MCF 10A (cell line): ENCODE results near the gene SNX4. TPM values are rescaled to one million over a fixed set of nuclear protein-coding genes. Genes with fewer than 3 reads are reported as not detected.

Experiments
- BruUV-seq: library from RNA; stranded (reverse); fragments of 400-500 nt; replicated peaks from 2 replicates; lab custom pipeline; 2021; lab: Mats Ljungman, UMichigan
- CTCF ChIA-PET: fragments of 300-600 bp; sonication (Branson Sonifier 250); formaldehyde crosslinking; extraction: SDS; loops from one replicate; lab custom pipeline; 2021; ENCODE audit warnings: antibody characterized with exemption, inconsistent platforms; lab: Yijun Ruan, JAX
- POLR2A ChIA-PET: fragments of 300-600, 350-650 bp; sonication (Branson Sonifier 250); formaldehyde crosslinking; extraction: SDS; loops from one replicate; lab custom pipeline; 2020; ENCODE audit warnings: antibody characterized with exemption, inconsistent platforms; lab: Yijun Ruan, JAX
- DNase-seq: peaks from one replicate; pipeline ENCODE4 v3.0.0-alpha.2; 2018; ENCODE audit not compliant: unreplicated experiment
- H3K27ac Mint-ChIP-seq: one replicate; pipeline ENCODE4 v1.8.0; 2022; ENCODE audit warnings: mild to moderate bottlenecking, low read depth, mixed read lengths; ENCODE audit not compliant: unreplicated experiment
- H3K27me3 Mint-ChIP-seq: one replicate; pipeline ENCODE4 v1.8.0; 2022; ENCODE audit warnings: mixed read lengths; ENCODE audit not compliant: insufficient read depth, unreplicated experiment
- H3K36me3 Mint-ChIP-seq: one replicate; pipeline ENCODE4 v1.8.0; 2022; ENCODE audit warnings: mild to moderate bottlenecking, moderate library complexity, mixed read lengths; ENCODE audit not compliant: insufficient read depth, unreplicated experiment
- H3K4me1 Mint-ChIP-seq: one replicate; pipeline ENCODE4 v1.8.0; 2022; ENCODE audit warnings: mixed read lengths; ENCODE audit not compliant: insufficient read depth, unreplicated experiment
- H3K4me3 Mint-ChIP-seq: one replicate; pipeline ENCODE4 v1.8.0; 2022; ENCODE audit warnings: mild to moderate bottlenecking, moderate library complexity, mixed read lengths; ENCODE audit not compliant: unreplicated experiment
- H3K9me3 Mint-ChIP-seq: one replicate; pipeline ENCODE4 v1.8.0; 2022; ENCODE audit warnings: mixed read lengths; ENCODE audit not compliant: unreplicated experiment
- intact Hi-C: fragments of 100-400 bp; cut with micrococcal nuclease; formaldehyde crosslinking; loops from 2 replicates; pipeline ENCODE4 v1.14.1; 2022
- total RNA-seq: library from RNA; stranded (reverse); gene quantifications from 2 replicates; pipeline ENCODE4 v1.2.3, GENCODE V29; 2022
- TF ChIP-seq, protein P1 (sequence below): fragments of 200-600 bp; IDR thresholded peaks from one replicate; pipeline ENCODE4 v1.8.0; 2022; ENCODE audit warnings: antibody characterized with exemption, mild to moderate bottlenecking; ENCODE audit not compliant: unreplicated experiment

Gene SNX4
- total RNA-seq, 1 experiment from 2014 or later, result 20.4 TPM

DNA sequence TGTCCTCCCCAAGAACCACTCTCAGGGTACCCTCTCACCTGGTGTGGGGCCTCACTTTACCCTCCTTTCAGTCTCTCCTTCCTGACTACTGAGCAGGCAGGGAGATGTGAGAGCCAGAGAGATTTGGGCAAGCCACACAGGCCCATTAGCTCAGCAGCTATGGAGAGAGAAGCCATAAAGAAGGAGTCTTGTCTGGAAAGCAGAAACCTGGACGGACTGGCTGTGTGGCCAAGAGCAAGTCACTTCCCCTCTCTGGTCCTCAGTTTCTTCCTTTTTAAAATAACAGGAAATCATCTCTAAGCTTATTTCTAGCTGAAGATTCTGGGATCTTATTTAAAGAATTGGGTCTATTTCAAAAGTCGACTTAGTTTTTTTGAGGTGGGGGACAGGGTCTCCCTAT lies 79.0 kb downstream of the SNX4 start:
- no TSS peak for BruUV-seq
- ChIA-PET POLR2A (interaction anchor here (0.5 to 2.0 kb wide), 4 partner anchors 65 to 680 kb away, joined by 3 to 9 read pairs (median 4); partner anchors contain the start of gene ZNF148), CTCF (interaction anchor here (0.7 to 7.9 kb wide), 6 partner anchors 12 to 445 kb away, joined by 3 to 123 read pairs (median 4); no protein-coding TSS in a partner anchor)
- H3K4me3 Mint-ChIP-seq, result no peak overlapping the region
- H3K27ac Mint-ChIP-seq, result no peak overlapping the region
- H3K4me1 Mint-ChIP-seq, result peaks cover 6% of the 10 kb centered on the region
- H3K27me3 Mint-ChIP-seq, result no peaks in the 10 kb centered on the region
- intact Hi-C loops, result no loop called here
- no peaks in the 10 kb centered on the region for H3K9me3 Mint-ChIP-seq
- DNase-seq, result no peak
- H3K36me3 Mint-ChIP-seq, result no peaks in the 10 kb centered on the region
- TF ChIP-seq, protein P1, sequence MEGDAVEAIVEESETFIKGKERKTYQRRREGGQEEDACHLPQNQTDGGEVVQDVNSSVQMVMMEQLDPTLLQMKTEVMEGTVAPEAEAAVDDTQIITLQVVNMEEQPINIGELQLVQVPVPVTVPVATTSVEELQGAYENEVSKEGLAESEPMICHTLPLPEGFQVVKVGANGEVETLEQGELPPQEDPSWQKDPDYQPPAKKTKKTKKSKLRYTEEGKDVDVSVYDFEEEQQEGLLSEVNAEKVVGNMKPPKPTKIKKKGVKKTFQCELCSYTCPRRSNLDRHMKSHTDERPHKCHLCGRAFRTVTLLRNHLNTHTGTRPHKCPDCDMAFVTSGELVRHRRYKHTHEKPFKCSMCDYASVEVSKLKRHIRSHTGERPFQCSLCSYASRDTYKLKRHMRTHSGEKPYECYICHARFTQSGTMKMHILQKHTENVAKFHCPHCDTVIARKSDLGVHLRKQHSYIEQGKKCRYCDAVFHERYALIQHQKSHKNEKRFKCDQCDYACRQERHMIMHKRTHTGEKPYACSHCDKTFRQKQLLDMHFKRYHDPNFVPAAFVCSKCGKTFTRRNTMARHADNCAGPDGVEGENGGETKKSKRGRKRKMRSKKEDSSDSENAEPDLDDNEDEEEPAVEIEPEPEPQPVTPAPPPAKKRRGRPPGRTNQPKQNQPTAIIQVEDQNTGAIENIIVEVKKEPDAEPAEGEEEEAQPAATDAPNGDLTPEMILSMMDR, result no peak

GRCh38 chr3:125440559-125440955 lies 79.4 kb downstream of the SNX4 start:
- peaks cover 6% of the 10 kb centered on the region for H3K4me1 Mint-ChIP-seq
- BruUV-seq, result no TSS peak
- POLR2A ChIA-PET, result interaction anchor here (0.7 to 2.0 kb wide), 4 partner anchors 18 to 680 kb away, joined by 3 to 9 read pairs (median 4); partner anchors contain the start of gene ZNF148
- no peak overlapping the region for H3K4me3 Mint-ChIP-seq
- no peak overlapping the region for H3K27ac Mint-ChIP-seq
- H3K27me3 Mint-ChIP-seq, result no peaks in the 10 kb centered on the region
- no peaks in the 10 kb centered on the region for H3K36me3 Mint-ChIP-seq
- DNase-seq, result peak; percentile 21
- intact Hi-C loops, result no loop called here
- no peaks in the 10 kb centered on the region for H3K9me3 Mint-ChIP-seq
- TF ChIP-seq, protein P1, result no peak
- CTCF ChIA-PET, result interaction anchor here (0.7 to 7.9 kb wide), 9 partner anchors 11 to 680 kb away, joined by 3 to 123 read pairs (median 4); no protein-coding TSS in a partner anchor

GRCh38 chr3:125437631-125438435 lies 82.2 kb downstream of the SNX4 start:
- TF ChIP-seq, protein P1, result peak; percentile 90
- H3K9me3 Mint-ChIP-seq, result no peaks in the 10 kb centered on the region
- BruUV-seq, result no TSS peak
- no peak overlapping the region for H3K27ac Mint-ChIP-seq
- no peaks in the 10 kb centered on the region for H3K27me3 Mint-ChIP-seq
- DNase-seq, result peak; percentile 59
- intact Hi-C loops, result loop anchor here (1.0 to 10.0 kb wide), 5 partner anchors 147 to 509 kb away; no protein-coding TSS in a partner anchor
- H3K36me3 Mint-ChIP-seq, result peaks cover 6% of the 10 kb centered on the region
- H3K4me3 Mint-ChIP-seq, result no peak overlapping the region
- peaks cover 14% of the 10 kb centered on the region for H3K4me1 Mint-ChIP-seq
- ChIA-PET POLR2A (interaction anchor here (0.6 to 1.0 kb wide), 2 partner anchors 145 to 168 kb away, joined by 3 read pairs; no protein-coding TSS in a partner anchor), CTCF (interaction anchor here (0.5 to 7.9 kb wide), 32 partner anchors 10 to 677 kb away, joined by 3 to 123 read pairs (median 3); no protein-coding TSS in a partner anchor)

DNA sequence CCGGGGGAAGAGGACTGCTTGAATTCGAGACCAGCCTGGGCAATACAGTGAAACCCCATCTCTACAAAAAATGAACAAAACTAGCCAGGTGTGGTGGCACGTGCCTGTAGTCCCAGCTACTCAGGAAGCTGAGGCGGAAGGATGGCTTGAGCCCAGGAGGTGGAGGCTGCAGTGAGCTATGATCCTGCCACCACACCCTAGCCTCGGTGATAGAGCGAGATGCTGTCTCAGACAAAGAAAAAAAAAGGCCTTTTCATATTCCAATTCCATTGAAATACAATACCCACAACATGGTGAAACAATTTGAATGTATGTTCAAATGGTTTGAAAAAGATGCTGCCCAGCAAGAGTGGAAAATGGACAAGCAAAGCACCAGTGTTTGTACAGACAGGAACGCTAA lies 83.1 kb downstream of the SNX4 start:
- CTCF ChIA-PET, result interaction anchor here (0.5 to 7.9 kb wide), 15 partner anchors 12 to 513 kb away, joined by 3 to 123 read pairs (median 4); no protein-coding TSS in a partner anchor
- peaks cover 6% of the 10 kb centered on the region for H3K36me3 Mint-ChIP-seq
- TF ChIP-seq, protein P1, result no peak
- no peak for DNase-seq
- H3K27ac Mint-ChIP-seq, result no peak overlapping the region
- H3K27me3 Mint-ChIP-seq, result no peaks in the 10 kb centered on the region
- POLR2A ChIA-PET, result no interaction called here
- peaks cover 19% of the 10 kb centered on the region for H3K4me1 Mint-ChIP-seq
- H3K4me3 Mint-ChIP-seq, result no peak overlapping the region
- intact Hi-C loops, result loop anchor here (1.0 to 10.0 kb wide), 4 partner anchors 212 to 508 kb away; no protein-coding TSS in a partner anchor
- BruUV-seq, result no TSS peak
- no peaks in the 10 kb centered on the region for H3K9me3 Mint-ChIP-seq
